NCI-H1048 (cell line): Measurements from ENCODE around the gene KCNMB4.

ENCODE experiments used
- DNase-seq: peaks from one replicate; lab custom pipeline; 2025; lab: John Stamatoyannopoulos, UW

Gene KCNMB4

GRCh38 chr12:70365648-70366518, at the start of gene KCNMB4:
KCNMB4 (plus strand) TSS chr12:70366290; CDS start chr12:70366735, 445 bp downstream.
- DNase-seq: peak; percentile 26

GRCh38 chr12:70317781-70318180, 48.3 kb upstream of the KCNMB4 start:
- DNase-seq: no peak

- DNase-seq: no peak
These were observed 46.5 kb upstream of the KCNMB4 start for GRCh38 chr12:70319605-70320004.

- no peak for DNase-seq
These were observed 44.9 kb upstream of the KCNMB4 start for GRCh38 chr12:70321191-70321590.

- DNase-seq: no peak
These were observed 38.5 kb upstream of the KCNMB4 start for GRCh38 chr12:70327541-70327940.

GRCh38 chr12:70329728-70330127, 36.4 kb upstream of the KCNMB4 start:
- DNase-seq: no peak

- no peak for DNase-seq
These were observed 35.9 kb upstream of the KCNMB4 start for GRCh38 chr12:70330158-70330557.

- no peak for DNase-seq
These were observed 33.9 kb upstream of the KCNMB4 start for GRCh38 chr12:70332236-70332635.

- no peak for DNase-seq
These were observed 31.3 kb upstream of the KCNMB4 start for GRCh38 chr12:70334742-70335141.

- DNase-seq: no peak
These were observed 27.6 kb upstream of the KCNMB4 start for GRCh38 chr12:70338531-70338930.

GRCh38 chr12:70351076-70351475, 15.0 kb upstream of the KCNMB4 start:
- no peak for DNase-seq

- DNase-seq: no peak
These were observed 12.1 kb upstream of the KCNMB4 start for GRCh38 chr12:70353780-70354660.

GRCh38 chr12:70354787-70355186, 11.3 kb upstream of the KCNMB4 start:
- no peak for DNase-seq

- DNase-seq: no peak
These were observed 10.1 kb upstream of the KCNMB4 start for GRCh38 chr12:70355972-70356371.

- DNase-seq: no peak
These were observed 6.5 kb upstream of the KCNMB4 start for GRCh38 chr12:70359458-70360197.

- DNase-seq: no peak
These were observed 5.9 kb upstream of the KCNMB4 start for GRCh38 chr12:70360218-70360617.

GRCh38 chr12:70364695-70365397, 1.2 kb upstream of the KCNMB4 start:
- no peak for DNase-seq

- DNase-seq: no peak
These were observed 767 bp upstream of the KCNMB4 start for GRCh38 chr12:70365398-70365647.

GRCh38 chr12:70366581-70367257, 629 bp downstream of the KCNMB4 start:
- no peak for DNase-seq

GRCh38 chr12:70367258-70368141, 1.4 kb downstream of the KCNMB4 start:
- no peak for DNase-seq
